OCI-LY3 (cell line): ENCODE results near the gene CEP112.

Experiments
- H2AFZ ChIP-seq: fragments of 200-600, 300-600 bp; shearing (Covaris generic); 2 replicates; pipeline ENCODE4 v1.6.0; 2014; ENCODE audit warnings: antibody characterized with exemption, low read depth, low read length
- H3K27ac ChIP-seq: fragments of 200-600, 300-600 bp; sonication (generic); 2 replicates; pipeline ENCODE4 v1.5.1; 2014; ENCODE audit warnings: mild to moderate bottlenecking, low read length, moderate library complexity, mixed read lengths
- H3K27me3 ChIP-seq: fragments of 200-600, 300-600 bp; sonication (generic); 2 replicates; pipeline ENCODE4 v1.6.1; 2014; ENCODE audit warnings: low read depth, low read length, mixed read lengths
- H3K36me3 ChIP-seq: fragments of 200-600, 300-600 bp; sonication (generic); replicated peaks from 2 replicates; pipeline ENCODE3; 2014; ENCODE audit warnings: low read depth, low read length, mixed read lengths
- H3K4me1 ChIP-seq: fragments of 300-600, 200-600 bp; sonication (generic); 2 replicates; pipeline ENCODE4 v1.6.1; 2014; ENCODE audit warnings: low read length, mixed read lengths
- H3K4me2 ChIP-seq: fragments of 200-600, 300-600 bp; sonication (generic); 2 replicates; pipeline ENCODE4 v1.6.1; 2014; ENCODE audit warnings: low read length, mixed read lengths
- H3K4me3 ChIP-seq: fragments of 300-600, 200-600 bp; sonication (generic); 2 replicates; pipeline ENCODE4 v1.5.1; 2014; ENCODE audit warnings: antibody characterized with exemption, mild to moderate bottlenecking, low read length, moderate library complexity
- H3K79me2 ChIP-seq: fragments of 300-600, 200-600 bp; shearing (Covaris generic); 2 replicates; pipeline ENCODE4 v1.6.1; 2014; ENCODE audit warnings: mild to moderate bottlenecking, low read length, mixed read lengths
- H3K9ac ChIP-seq: fragments of 300-600, 200-600 bp; shearing (Covaris generic); 2 replicates; pipeline ENCODE4 v1.6.0; 2014; ENCODE audit warnings: mild to moderate bottlenecking, low read length, moderate library complexity
- H3K9me3 ChIP-seq: fragments of 200-600, 300-600 bp; shearing (Covaris generic); 2 replicates; pipeline ENCODE4 v1.6.1; 2014; ENCODE audit warnings: low read length, mixed read lengths; ENCODE audit not compliant: insufficient read depth
- H4K20me1 ChIP-seq: fragments of 200-600, 300-600 bp; sonication (generic); 2 replicates; pipeline ENCODE4 v1.6.1; 2016; ENCODE audit warnings: low read length, mixed read lengths; ENCODE audit not compliant: insufficient read depth
- CTCF ChIP-seq: fragments of 200-600, 300-600 bp; sonication (generic); IDR thresholded peaks from 2 replicates; pipeline ENCODE4 v1.5.1; 2014; ENCODE audit warnings: antibody characterized with exemption, low read length, low read depth
- EZH2phosphoT487 ChIP-seq: fragments of 200-600 bp; shearing (Covaris generic); IDR thresholded peaks from 2 replicates; pipeline ENCODE4 v1.6.1; 2018; ENCODE audit warnings: antibody characterized with exemption, mixed run types, low read depth

Gene CEP112

GRCh38 chr17:65711671-65712276 lies 480.2 kb downstream of the CEP112 start:
- Histone ChIP-seq H3K4me1 (peaks cover 14% of the 10 kb centered on the region), H3K9ac (peak overlapping the region; percentile 40; the same call in 1 of the 2 replicates), H2AFZ (peak overlapping the region; percentile 63), H3K9me3 (no peaks in the 10 kb centered on the region), H3K4me2 (peak overlapping the region; percentile 65), H3K27ac (no peak overlapping the region), H3K27me3 (no peaks in the 10 kb centered on the region), H3K4me3 (peak overlapping the region; percentile 66), H3K36me3 (no peaks in the 10 kb centered on the region), H4K20me1 (no peaks in the 10 kb centered on the region), H3K79me2 (no peaks in the 10 kb centered on the region)
- no peak for TF ChIP-seq CTCF
- no peak for TF ChIP-seq EZH2phosphoT487

- Histone ChIP-seq H2AFZ (no peak overlapping the region), H3K4me2 (no peak overlapping the region), H3K27ac (no peak overlapping the region), H3K9ac (no peak overlapping the region), H3K9me3 (no peaks in the 10 kb centered on the region), H4K20me1 (no peaks in the 10 kb centered on the region), H3K4me1 (peaks cover 14% of the 10 kb centered on the region), H3K27me3 (no peaks in the 10 kb centered on the region), H3K79me2 (no peaks in the 10 kb centered on the region), H3K4me3 (no peak overlapping the region), H3K36me3 (no peaks in the 10 kb centered on the region)
- TF ChIP-seq EZH2phosphoT487 = no peak
- no peak for TF ChIP-seq CTCF
These were observed 484.2 kb downstream of the CEP112 start for GRCh38 chr17:65707780-65708179.

GRCh38 chr17:65704731-65705130 lies 487.2 kb downstream of the CEP112 start:
- Histone ChIP-seq H3K9me3 (no peaks in the 10 kb centered on the region), H3K4me2 (no peak overlapping the region)

GRCh38 chr17:65703891-65704290 lies 488.0 kb downstream of the CEP112 start:
- Histone ChIP-seq H3K4me2 (no peak overlapping the region), H3K4me3 (no peak overlapping the region), H3K9ac (no peak overlapping the region), H4K20me1 (no peaks in the 10 kb centered on the region), H3K27ac (no peak overlapping the region), H3K9me3 (no peaks in the 10 kb centered on the region), H3K79me2 (no peaks in the 10 kb centered on the region), H3K4me1 (no peaks in the 10 kb centered on the region), H3K27me3 (no peaks in the 10 kb centered on the region), H2AFZ (no peak overlapping the region), H3K36me3 (no peaks in the 10 kb centered on the region)
- TF ChIP-seq CTCF = no peak
- TF ChIP-seq EZH2phosphoT487 = no peak

More at GRCh38 chr17:65704731-65705130, 487.2 kb downstream of the CEP112 start:
- Histone ChIP-seq H3K27ac (no peak overlapping the region), H2AFZ (no peak overlapping the region), H3K9ac (no peak overlapping the region), H3K27me3 (no peaks in the 10 kb centered on the region), H4K20me1 (no peaks in the 10 kb centered on the region), H3K36me3 (no peaks in the 10 kb centered on the region), H3K4me1 (no peaks in the 10 kb centered on the region), H3K4me3 (no peak overlapping the region), H3K79me2 (no peaks in the 10 kb centered on the region)
- TF ChIP-seq EZH2phosphoT487 (no peak), CTCF (no peak)
